Keratinocyte (primary cell): ENCODE measurements around the gene SNAP29. TPM values are rescaled to one million over a fixed set of nuclear protein-coding genes. Genes with fewer than 3 reads are reported as not detected.
"Not testable (repeated sequence)": the region's sequence is repeated elsewhere in the genome, so short reads cannot be mapped to it uniquely, and the experiment has no call there.

ENCODE experiments used
- DNase-seq: peaks from one replicate; pipeline ENCODE4 v3.0.0-alpha.2; 2011; ENCODE audit warnings: low read depth, missing footprints, low spot score
- FAIRE-seq: peaks from 2 replicates; lab custom pipeline; 2011; peaks lifted over from hg19 to GRCh38; lab: Jason Lieb, UNC
- H2AFZ ChIP-seq: 2 replicates; pipeline ENCODE4 v1.6.0; 2012; ENCODE audit warnings: low read length, control low read depth, inconsistent platforms; ENCODE audit not compliant: control insufficient read depth
- H3K27ac ChIP-seq: 2 replicates; pipeline ENCODE4 v1.5.1; 2011; ENCODE audit warnings: low read length; ENCODE audit not compliant: control insufficient read depth, insufficient read depth
- H3K27me3 ChIP-seq: 3 replicates; pipeline ENCODE4 v1.6.0; 2011; ENCODE audit warnings: low read length; ENCODE audit not compliant: control insufficient read depth, insufficient read depth; ENCODE audit errors: extremely low read depth
- H3K36me3 ChIP-seq, 2 experiments: 2 replicates in 1 of 2; 3 replicates in 1 of 2; pipeline ENCODE4 v1.5.1; 2011; ENCODE audit warnings: low read length in 2 of 2, mild to moderate bottlenecking in 1 of 2; ENCODE audit not compliant: control insufficient read depth in 2 of 2, insufficient read depth in 2 of 2; ENCODE audit errors: extremely low read depth in 1 of 2
- H3K4me1 ChIP-seq: 3 replicates; pipeline ENCODE4 v1.5.1; 2011; ENCODE audit warnings: low read length; ENCODE audit not compliant: control insufficient read depth, insufficient read depth; ENCODE audit errors: extremely low read depth
- H3K4me2 ChIP-seq: 3 replicates; pipeline ENCODE4 v1.6.0; 2011; ENCODE audit warnings: low read depth, low read length; ENCODE audit not compliant: control insufficient read depth, insufficient read depth; ENCODE audit errors: extremely low read depth
- H3K4me3 ChIP-seq, 3 experiments: fragments of 200-600 bp in 1 of 3; sonication (generic) in 1 of 3; 2 replicates in 2 of 3; 3 replicates in 1 of 3; pipeline ENCODE4 v1.5.1; 2011 to 2016; ENCODE audit warnings: low read length in 3 of 3, mild to moderate bottlenecking in 3 of 3, control low read depth in 2 of 3, inconsistent platforms in 1 of 3, low read depth in 1 of 3, mixed read lengths in 1 of 3, mixed run types in 1 of 3, moderate library complexity in 1 of 3; ENCODE audit not compliant: control insufficient read depth in 2 of 3, insufficient read depth in 2 of 3; ENCODE audit errors: extremely low read depth in 1 of 3
- H3K79me2 ChIP-seq: 2 replicates; pipeline ENCODE4 v1.6.0; 2012; ENCODE audit warnings: low read length; ENCODE audit not compliant: control insufficient read depth, insufficient read depth
- H3K9ac ChIP-seq: 3 replicates; pipeline ENCODE4 v1.6.0; 2011; ENCODE audit warnings: low read length; ENCODE audit not compliant: control insufficient read depth, insufficient read depth; ENCODE audit errors: extremely low read depth
- H3K9me1 ChIP-seq: 3 replicates; pipeline ENCODE4 v1.6.0; 2011; ENCODE audit warnings: low read length; ENCODE audit not compliant: control insufficient read depth, insufficient read depth; ENCODE audit errors: extremely low read depth
- H3K9me3 ChIP-seq: 2 replicates; pipeline ENCODE4 v1.5.1; 2012; ENCODE audit warnings: low read depth, low read length; ENCODE audit not compliant: control insufficient read depth
- H4K20me1 ChIP-seq: 3 replicates; pipeline ENCODE4 v1.6.0; 2011; ENCODE audit warnings: low read length; ENCODE audit not compliant: control insufficient read depth, insufficient read depth; ENCODE audit errors: extremely low read depth
- EZH2 ChIP-seq: IDR thresholded peaks from one replicate; pipeline ENCODE4 v1.6.1; 2012; ENCODE audit warnings: inconsistent platforms, mild to moderate bottlenecking, low read length, moderate library complexity
- dilution Hi-C: fragments of 300-500 bp; cut with MboI; formaldehyde crosslinking; loops from one replicate; pipeline ENCODE4 v1.7.0; 2020; ENCODE audit warnings: low sequenced_read_pairs; ENCODE audit not compliant: extremely low pct_ligation_motif_present
- polyA plus RNA-seq, 5 experiments: library from polyadenylated mRNA; depleted of rRNA in 3 of 5; stranded (reverse) in 3 of 5; stranded (forward) in 1 of 5; unstranded in 1 of 5; fragments of >200 nt; gene quantifications; 1 replicate in 1 of 5; 2 replicates in 3 of 5; 3 replicates in 1 of 5; pipeline versions ENCODE4 v1.2.1 to v1.2.3, GENCODE V29; 2011 to 2012; ENCODE audit warnings: missing spikeins in 2 of 5, low read depth in 1 of 5, low replicate concordance in 1 of 5
- TF ChIP-seq, protein P1 (sequence below), 3 experiments: IDR thresholded peaks in 1 of 3; conservative IDR thresholded peaks in 1 of 3; optimal IDR thresholded peaks in 1 of 3; 2 replicates in 2 of 3; 3 replicates in 1 of 3; pipeline versions ENCODE3 to v1.5.1; 2011; ENCODE audit warnings: low read length in 3 of 3, mild to moderate bottlenecking in 3 of 3, moderate library complexity in 2 of 3, control low read depth in 1 of 3, inconsistent platforms in 1 of 3; ENCODE audit not compliant: insufficient read depth in 2 of 3; ENCODE audit errors: extremely low read depth in 1 of 3

Gene SNAP29
- polyA plus RNA-seq, 1 donor (not counting 4 experiments of a cell fraction or from before 2014, with no cell fraction given), result 36.5 TPM

DNA sequence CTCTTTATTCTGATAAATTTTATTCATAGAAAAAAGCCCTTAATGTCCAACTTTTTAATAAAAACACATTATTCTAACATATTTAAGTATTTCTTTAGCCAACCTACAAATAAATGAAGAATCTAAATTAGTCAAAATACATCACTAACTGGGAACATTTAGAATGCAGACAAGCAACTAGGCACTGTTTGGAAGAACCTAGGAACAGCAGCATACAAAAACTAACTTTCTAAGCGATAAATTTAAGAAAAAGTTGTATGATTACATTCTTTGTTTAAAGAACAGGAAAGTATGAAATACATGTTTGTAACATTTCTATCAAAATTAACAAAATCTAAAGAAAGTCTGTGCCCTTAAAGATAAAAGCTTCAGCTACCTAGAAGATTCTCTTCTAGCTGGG lies 35.5 kb upstream of the SNAP29 start:
- H3K79me2 ChIP-seq, result no peaks in the 10 kb centered on the region
- H3K9ac ChIP-seq, result no peak overlapping the region
- DNase-seq (no peak), FAIRE-seq (no peak)
- H3K4me2 ChIP-seq, result no peak overlapping the region
- H3K4me3 ChIP-seq, result no peak overlapping the region
- no peak overlapping the region for H2AFZ ChIP-seq
- no peaks in the 10 kb centered on the region for H3K9me3 ChIP-seq
- H3K27ac ChIP-seq, result no peak overlapping the region
- no peaks in the 10 kb centered on the region for H3K4me1 ChIP-seq
- H3K9me1 ChIP-seq, result no peaks in the 10 kb centered on the region
- H3K27me3 ChIP-seq, result no peaks in the 10 kb centered on the region
- dilution Hi-C loops, result no loop called here
- peaks cover 7% of the 10 kb centered on the region in 2 experiments for H3K36me3 ChIP-seq
- H4K20me1 ChIP-seq, result no peaks in the 10 kb centered on the region
- TF ChIP-seq, protein P1, sequence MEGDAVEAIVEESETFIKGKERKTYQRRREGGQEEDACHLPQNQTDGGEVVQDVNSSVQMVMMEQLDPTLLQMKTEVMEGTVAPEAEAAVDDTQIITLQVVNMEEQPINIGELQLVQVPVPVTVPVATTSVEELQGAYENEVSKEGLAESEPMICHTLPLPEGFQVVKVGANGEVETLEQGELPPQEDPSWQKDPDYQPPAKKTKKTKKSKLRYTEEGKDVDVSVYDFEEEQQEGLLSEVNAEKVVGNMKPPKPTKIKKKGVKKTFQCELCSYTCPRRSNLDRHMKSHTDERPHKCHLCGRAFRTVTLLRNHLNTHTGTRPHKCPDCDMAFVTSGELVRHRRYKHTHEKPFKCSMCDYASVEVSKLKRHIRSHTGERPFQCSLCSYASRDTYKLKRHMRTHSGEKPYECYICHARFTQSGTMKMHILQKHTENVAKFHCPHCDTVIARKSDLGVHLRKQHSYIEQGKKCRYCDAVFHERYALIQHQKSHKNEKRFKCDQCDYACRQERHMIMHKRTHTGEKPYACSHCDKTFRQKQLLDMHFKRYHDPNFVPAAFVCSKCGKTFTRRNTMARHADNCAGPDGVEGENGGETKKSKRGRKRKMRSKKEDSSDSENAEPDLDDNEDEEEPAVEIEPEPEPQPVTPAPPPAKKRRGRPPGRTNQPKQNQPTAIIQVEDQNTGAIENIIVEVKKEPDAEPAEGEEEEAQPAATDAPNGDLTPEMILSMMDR (optimal IDR thresholded peaks at IDR 0.05 in 1 of 3, IDR thresholded peaks at IDR 0.05 in 1 of 3, conservative IDR thresholded peaks at IDR 0.05 in 1 of 3; ENCODE audit: extremely low read depth in 1 of 3, insufficient read depth in 2 of 3, low read length in 3 of 3), result no peak
- no peak for TF ChIP-seq EZH2

DNA sequence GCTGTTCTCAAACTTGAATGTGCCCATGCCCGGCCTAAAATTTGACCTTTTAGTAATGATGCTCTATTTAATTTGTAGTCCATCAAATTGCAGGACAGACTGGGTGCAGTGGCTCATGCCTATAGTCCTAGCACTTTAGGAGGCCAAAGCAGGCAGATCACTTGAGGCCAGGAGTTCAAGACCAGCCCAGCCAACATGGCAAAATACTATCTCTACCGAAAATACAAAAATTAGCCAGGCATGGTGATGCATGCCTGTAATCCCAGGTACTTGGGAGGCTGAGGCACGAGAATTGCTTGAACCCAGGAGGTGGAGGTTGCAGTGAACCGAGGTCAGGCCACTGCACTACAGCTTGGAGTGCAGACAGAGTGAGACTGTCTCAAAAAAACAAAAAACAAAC lies 33.6 kb upstream of the SNAP29 start:
- H3K4me2 ChIP-seq, H3K9me1 ChIP-seq, H3K27ac ChIP-seq, H3K36me3 ChIP-seq, H3K9me3 ChIP-seq, H3K4me3 ChIP-seq, H3K4me1 ChIP-seq, DNase-seq, H2AFZ ChIP-seq, H3K9ac ChIP-seq, H4K20me1 ChIP-seq, FAIRE-seq, dilution Hi-C loops, H3K79me2 ChIP-seq, H3K27me3 ChIP-seq: not testable (repeated sequence)

DNA sequence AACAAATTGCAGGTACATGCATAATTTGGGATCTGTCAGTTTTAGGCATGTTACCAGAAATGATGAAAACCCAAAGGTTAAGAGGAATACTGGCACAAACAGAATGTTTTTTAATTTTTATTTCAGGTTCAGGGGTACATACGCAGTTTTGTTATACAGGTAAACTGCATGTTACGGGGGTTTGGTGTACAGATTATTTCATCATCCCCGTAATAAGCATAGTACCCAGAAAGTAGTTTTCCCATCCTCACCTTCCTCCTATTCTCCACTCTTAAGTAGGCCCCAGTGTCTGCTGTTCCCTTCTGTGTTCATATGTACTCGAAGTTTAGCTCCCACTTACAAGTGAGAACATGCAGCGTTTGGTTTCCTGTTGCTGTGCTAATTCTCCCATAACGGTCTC lies 33.2 kb upstream of the SNAP29 start:
- DNase-seq (no peak), FAIRE-seq (no peak)
- Histone ChIP-seq H3K4me2 (no peak overlapping the region), H3K4me3 (no peak overlapping the region), H2AFZ (no peak overlapping the region), H3K9ac (no peak overlapping the region), H3K9me1 (no peaks in the 10 kb centered on the region), H3K9me3 (no peaks in the 10 kb centered on the region), H3K27me3 (no peaks in the 10 kb centered on the region), H3K36me3 (peaks cover 0 to 2% of the 10 kb centered on the region in 2 experiments), H3K79me2 (no peaks in the 10 kb centered on the region), H4K20me1 (no peaks in the 10 kb centered on the region), H3K4me1 (no peaks in the 10 kb centered on the region), H3K27ac (no peak overlapping the region)
- dilution Hi-C loops, result no loop called here
- TF ChIP-seq EZH2, result no peak
- TF ChIP-seq, protein P1 (optimal IDR thresholded peaks at IDR 0.05 in 1 of 3, IDR thresholded peaks at IDR 0.05 in 1 of 3, conservative IDR thresholded peaks at IDR 0.05 in 1 of 3; ENCODE audit: extremely low read depth in 1 of 3, insufficient read depth in 2 of 3, low read length in 3 of 3), result no peak

DNA sequence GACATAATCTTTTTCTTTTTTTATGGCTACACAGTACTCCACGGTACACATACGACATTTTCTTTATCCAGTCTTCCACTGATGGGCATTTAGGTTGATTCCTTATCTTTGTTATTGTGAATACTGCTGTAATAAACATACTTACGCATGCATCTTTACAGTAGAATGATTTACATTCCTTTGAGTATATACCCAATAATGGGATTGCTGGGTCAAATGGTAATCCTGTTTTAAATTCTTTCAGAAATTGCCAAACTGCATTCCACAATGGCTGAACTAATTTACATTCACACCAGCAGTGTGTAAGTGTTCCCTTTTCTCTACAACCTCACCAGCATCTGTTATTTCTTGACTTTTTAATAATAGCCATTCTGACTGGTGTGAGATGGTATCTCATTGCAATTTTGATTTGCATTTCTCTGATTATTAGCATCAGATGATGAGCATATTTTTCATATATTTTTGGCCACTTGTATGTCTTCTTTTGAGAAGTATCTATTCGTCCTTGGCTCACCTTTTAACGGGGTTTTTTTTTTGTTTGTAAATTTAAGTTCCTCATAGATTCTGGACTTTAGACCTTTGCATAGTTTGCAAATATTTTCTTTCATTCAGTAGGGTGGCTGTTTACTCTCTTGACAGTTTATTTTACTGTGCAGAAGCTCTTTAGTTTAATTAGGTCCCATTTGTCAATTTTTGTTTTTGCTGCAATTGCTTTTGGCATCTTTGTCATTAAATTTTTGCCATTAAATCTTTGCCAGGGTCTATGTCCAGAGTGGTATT lies 32.2 kb upstream of the SNAP29 start:
- H3K9ac ChIP-seq, H3K4me1 ChIP-seq, H3K4me2 ChIP-seq, H3K79me2 ChIP-seq, H3K27ac ChIP-seq, H4K20me1 ChIP-seq, H3K4me3 ChIP-seq, H3K27me3 ChIP-seq, DNase-seq, dilution Hi-C loops, H3K9me3 ChIP-seq, H3K36me3 ChIP-seq, H3K9me1 ChIP-seq, H2AFZ ChIP-seq, FAIRE-seq: not testable (repeated sequence)
